GM21423 (cell line): Measurements from ENCODE around the gene MS4A12.
"Not testable (repeated sequence)": the region's sequence is repeated elsewhere in the genome, so short reads cannot be mapped to it uniquely, and the experiment has no call there.

ENCODE experiments used
- ATAC-seq: cut with Tn5 transposase; IDR thresholded peaks from one replicate; pipeline ENCODE4 v1.9.1; 2021; ENCODE audit warnings: mild to moderate bottlenecking, moderate library complexity; ENCODE audit not compliant: unreplicated experiment

MS4A12 gene

GRCh38 chr11:60512651-60513225 lies 20.2 kb downstream of the MS4A12 start:
- no peak for ATAC-seq

GRCh38 chr11:60513496-60514460 lies 21.2 kb downstream of the MS4A12 start:
- no peak for ATAC-seq

DNA sequence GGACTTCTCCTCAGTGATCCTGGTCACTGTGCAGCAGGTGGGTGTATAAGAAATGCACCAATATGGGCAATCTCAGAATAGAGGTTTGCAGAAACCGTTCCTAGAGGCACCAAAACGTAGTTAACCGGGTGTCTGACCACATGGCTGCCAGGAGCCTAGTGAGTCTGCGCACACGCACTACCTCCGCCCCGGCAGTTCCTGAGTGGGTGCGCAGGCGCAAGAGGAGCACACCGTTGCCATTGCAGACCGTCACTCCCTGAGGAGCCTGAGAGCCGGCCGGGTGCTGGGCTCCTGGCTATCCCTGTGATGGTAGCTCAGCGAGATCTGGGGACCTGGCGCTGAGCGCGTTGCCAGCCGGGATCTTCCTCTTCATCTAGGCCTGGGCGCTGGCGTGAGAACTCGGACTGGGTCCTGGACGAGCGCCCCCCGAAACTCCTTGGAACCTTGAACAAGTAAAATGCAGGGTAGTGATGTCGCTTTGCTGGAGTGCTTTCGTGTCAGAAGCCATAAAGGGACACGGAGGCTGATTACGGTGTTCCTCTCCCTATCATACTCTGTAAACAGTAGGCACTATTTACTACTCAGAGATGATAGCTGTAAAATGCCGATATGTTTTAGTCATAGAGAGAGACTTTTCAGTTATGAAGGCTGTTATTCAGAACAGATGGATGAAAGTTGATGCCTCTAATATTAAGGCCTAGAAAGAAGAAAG lies 22.7 kb downstream of the MS4A12 start, which contains the start of gene MS4A13:
MS4A13 (plus strand) TSS at position 249 of the 712 bp plus-strand sequence. CDS start 2,692 bp downstream, outside the sequence.
- ATAC-seq: no peak

DNA sequence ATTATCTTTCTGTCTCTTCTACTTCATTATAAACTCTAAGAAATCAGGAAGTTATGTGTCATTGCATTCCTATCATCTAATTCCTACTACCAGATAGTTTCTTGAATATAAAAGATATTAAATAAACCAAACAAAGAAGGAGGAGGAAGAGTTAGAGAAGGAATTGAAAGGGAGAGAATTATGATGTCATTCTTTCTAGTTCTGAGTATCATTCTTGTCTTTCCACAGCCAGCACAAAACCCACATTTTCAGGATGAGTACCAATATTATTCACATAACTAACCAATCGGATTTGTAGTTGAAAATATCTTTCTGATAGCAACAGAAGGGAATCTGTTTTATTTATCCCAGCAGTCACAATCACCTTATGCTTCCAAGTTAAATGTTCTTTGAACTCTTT lies 35.9 kb downstream of the MS4A12 start:
- no peak for ATAC-seq

- ATAC-seq: peak; percentile 92
Observed at GRCh38 chr11:60528934-60529333, 36.4 kb downstream of the MS4A12 start.

- no peak for ATAC-seq
Observed at GRCh38 chr11:60530454-60531100, 38.0 kb downstream of the MS4A12 start.

DNA sequence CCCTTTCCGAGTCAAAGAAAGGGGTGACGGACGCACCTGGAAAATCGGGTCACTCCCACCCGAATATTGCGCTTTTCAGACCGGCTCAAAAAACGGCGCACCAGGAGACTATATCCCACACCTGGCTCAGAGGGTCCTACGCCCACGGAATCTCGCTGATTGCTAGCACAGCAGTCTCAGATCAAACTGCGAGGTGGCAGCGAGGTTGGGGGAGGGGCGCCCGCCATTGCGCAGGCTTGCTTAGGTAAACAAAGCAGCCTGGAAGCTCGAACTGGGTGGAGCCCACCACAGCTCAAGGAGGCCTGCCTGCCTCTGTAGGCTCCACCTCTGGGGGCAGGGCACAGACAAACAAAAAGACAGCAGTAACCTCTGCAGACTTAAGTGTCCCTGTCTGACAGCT lies 39.8 kb downstream of the MS4A12 start:
- ATAC-seq: not testable (repeated sequence)

GRCh38 chr11:60538627-60539026 lies 46.0 kb downstream of the MS4A12 start:
- ATAC-seq: not testable (repeated sequence)

GRCh38 chr11:60544077-60544476 lies 51.5 kb downstream of the MS4A12 start:
- ATAC-seq: no peak
